Vagina (tissue), 2 donors: ENCODE data around the gene SSU72. TPM values are rescaled to one million over a fixed set of nuclear protein-coding genes. Genes with fewer than 3 reads are reported as not detected.
A peak's percentile ranks its signal among the peaks of the same experiment; 100 is the strongest.

Source experiments
- DNase-seq, 2 donors: peaks; one replicate each; pipeline ENCODE4 v3.0.0-alpha.2; 2017; ENCODE audit errors: extremely low spot score in 2 of 2
- H3K27ac ChIP-seq: fragments of 200-600 bp; sonication (generic); one replicate; pipeline ENCODE4 v1.5.1; 2019
- H3K27me3 ChIP-seq: fragments of 200-600 bp; sonication (generic); one replicate; pipeline ENCODE4 v1.5.1; 2019
- H3K36me3 ChIP-seq, 2 donors: fragments of 200-600 bp; sonication (generic); one replicate each; pipeline ENCODE4 v1.5.1; 2017 to 2019
- H3K4me1 ChIP-seq: fragments of 200-600 bp; sonication (generic); one replicate; pipeline ENCODE4 v1.5.1; 2019
- H3K4me3 ChIP-seq, 2 donors: fragments of 200-600 bp; sonication (generic); 1 replicate in 1 of 2; 2 replicates in 1 of 2; pipeline ENCODE4 v1.5.1; 2016 to 2019
- H3K9me3 ChIP-seq: fragments of 200-600 bp; sonication (generic); one replicate; pipeline ENCODE4 v1.5.1; 2019
- CTCF ChIP-seq, 3 experiments: fragments of 450-650 bp in 2 of 3; fragments of 200-600 bp in 1 of 3; sonication (generic) in 1 of 3; IDR thresholded peaks; one replicate each; pipeline ENCODE4 v1.5.1; 2017 to 2019; ENCODE audit warnings: antibody characterized with exemption in 3 of 3, mild to moderate bottlenecking in 2 of 3, moderate library complexity in 2 of 3
- POLR2A ChIP-seq, 2 donors: fragments of 450-650 bp; IDR thresholded peaks; one replicate each; pipeline ENCODE4 v1.6.1; 2017; ENCODE audit warnings: antibody characterized with exemption in 2 of 2, mild to moderate bottlenecking in 2 of 2, moderate library complexity in 2 of 2
- POLR2AphosphoS5 ChIP-seq, 2 donors: sonication (generic); formaldehyde crosslinking; IDR thresholded peaks; one replicate each; pipeline ENCODE4 v1.9.0; 2017; ENCODE audit warnings: antibody characterized with exemption in 2 of 2, mild to moderate bottlenecking in 2 of 2, low read depth in 1 of 2; ENCODE audit not compliant: insufficient read depth in 1 of 2
- intact Hi-C: fragments of 100-400 bp; cut with DNase I; formaldehyde crosslinking; loops from one replicate; pipeline ENCODE4 v1.15.1; 2023
- total RNA-seq: library from RNA; depleted of rRNA; stranded (reverse); fragments of >200 nt; gene quantifications from one replicate; pipeline ENCODE4 v1.2.3, GENCODE V29; 2016

SSU72 gene
- total RNA-seq, 1 donor from 2014 or later, result 105 TPM

- Histone ChIP-seq H3K27me3 (no peaks in the 10 kb centered on the region), H3K4me3 (peak overlapping the region; percentile 58 to 91), H3K27ac (peak overlapping the region; percentile 64), H3K9me3 (no peaks in the 10 kb centered on the region), H3K36me3 (no peaks in the 10 kb centered on the region), H3K4me1 (peaks cover 22% of the 10 kb centered on the region)
- intact Hi-C loops, result no loop called here
- no peak for DNase-seq
- TF ChIP-seq POLR2A (IDR thresholded peaks at IDR 0.05), result no peak
- peak in 1 of 2 donors; percentile 54 for TF ChIP-seq POLR2AphosphoS5 (IDR thresholded peaks at IDR 0.05; ENCODE audit: insufficient read depth in 1 of 2, low read depth in 1 of 2)
- TF ChIP-seq CTCF (IDR thresholded peaks at IDR 0.05), result no peak
Observed at GRCh38 chr1:1540818-1541628, 33.6 kb downstream of the SSU72 start.

GRCh38 chr1:1540090-1540817 lies 34.4 kb downstream of the SSU72 start, which contains the start of gene TMEM240:
Gene TMEM240 (minus strand): TSS chr1:1540624. CDS start chr1:1540346, 278 bp downstream.
- intact Hi-C loops, result no loop called here
- no peak for DNase-seq
- Histone ChIP-seq H3K27me3 (no peaks in the 10 kb centered on the region), H3K27ac (peak within 1 kb of the TSS; percentile 64), H3K9me3 (no peaks in the 10 kb centered on the region), H3K4me1 (peaks cover 22% of the 10 kb centered on the region), H3K4me3 (peak within 1 kb of the TSS; percentile 58 to 91), H3K36me3 (no peaks in the 10 kb centered on the region)
- TF ChIP-seq POLR2AphosphoS5 (IDR thresholded peaks at IDR 0.05; ENCODE audit: insufficient read depth in 1 of 2, low read depth in 1 of 2), result no peak
- no peak for TF ChIP-seq POLR2A (IDR thresholded peaks at IDR 0.05)
- TF ChIP-seq CTCF (IDR thresholded peaks at IDR 0.05), result no peak

GRCh38 chr1:1539310-1540089 lies 35.2 kb downstream of the SSU72 start:
- intact Hi-C loops, result no loop called here
- Histone ChIP-seq H3K27me3 (no peaks in the 10 kb centered on the region), H3K4me1 (peaks cover 22% of the 10 kb centered on the region), H3K27ac (peak overlapping the region; percentile 64), H3K4me3 (peak overlapping the region; percentile 58 to 91), H3K36me3 (no peaks in the 10 kb centered on the region), H3K9me3 (no peaks in the 10 kb centered on the region)
- TF ChIP-seq POLR2AphosphoS5 (IDR thresholded peaks at IDR 0.05; ENCODE audit: insufficient read depth in 1 of 2, low read depth in 1 of 2) (no peak), POLR2A (IDR thresholded peaks at IDR 0.05) (no peak), CTCF (IDR thresholded peaks at IDR 0.05) (no peak)
- no peak for DNase-seq

- Histone ChIP-seq H3K27ac (peak overlapping the region; percentile 64), H3K4me3 (peak overlapping the region; percentile 58 to 91)
Observed at GRCh38 chr1:1538989-1539309, 35.7 kb downstream of the SSU72 start.

More at GRCh38 chr1:1538989-1539309, 35.7 kb downstream of the SSU72 start:
- TF ChIP-seq POLR2AphosphoS5 (IDR thresholded peaks at IDR 0.05; ENCODE audit: insufficient read depth in 1 of 2, low read depth in 1 of 2) (no peak), POLR2A (IDR thresholded peaks at IDR 0.05) (no peak), CTCF (IDR thresholded peaks at IDR 0.05) (no peak)
- H3K27me3 ChIP-seq, result no peaks in the 10 kb centered on the region
- peaks cover 22% of the 10 kb centered on the region for H3K4me1 ChIP-seq
- H3K36me3 ChIP-seq, result no peaks in the 10 kb centered on the region
- no peak for DNase-seq
- no peaks in the 10 kb centered on the region for H3K9me3 ChIP-seq
- intact Hi-C loops, result no loop called here
